ENCODE results near the gene RTN4RL1.

Gene RTN4RL1

DNA sequence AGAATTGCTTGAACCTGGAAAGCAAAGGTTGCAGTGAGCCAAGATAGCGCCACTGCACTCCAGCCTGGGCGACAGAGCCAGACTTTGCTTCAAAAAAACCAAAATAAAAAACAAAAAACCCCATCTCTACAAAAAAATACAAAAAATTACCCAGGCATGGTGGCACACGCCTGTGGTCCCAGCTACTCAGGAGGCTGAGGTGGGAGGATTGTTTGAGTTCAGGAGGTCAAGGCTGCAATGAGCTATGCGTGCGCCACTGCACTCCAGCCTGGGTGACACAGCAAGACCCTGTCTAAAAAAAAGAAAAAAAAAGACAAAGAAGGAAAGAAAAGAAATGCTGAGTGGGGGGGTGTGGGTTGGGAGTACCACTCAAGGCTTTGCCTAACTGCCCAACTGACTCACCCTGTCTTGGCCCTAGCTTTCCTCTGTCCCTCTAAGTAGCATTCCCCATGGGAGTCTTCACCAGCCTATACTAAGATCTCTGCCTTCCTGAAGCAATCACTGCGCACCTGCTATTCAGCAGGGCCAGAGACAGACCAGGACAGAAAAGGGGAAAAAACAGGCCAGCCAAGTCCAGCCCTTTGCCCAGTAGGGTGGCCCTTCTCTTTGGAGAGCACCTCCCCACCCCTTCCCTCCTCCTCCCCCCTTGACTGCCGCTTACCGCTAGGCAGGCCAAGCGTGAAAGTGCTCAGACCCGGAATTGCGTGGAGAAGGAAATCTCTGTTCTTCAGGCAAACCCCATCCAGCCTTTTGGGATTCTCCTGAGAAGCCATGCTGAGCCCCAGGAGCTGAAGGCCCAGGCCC is 45.8 kb downstream of the RTN4RL1 start:
- DNase-seq (ENCODE audit: low spot score) = no peak
- TF ChIP-seq, protein P1, sequence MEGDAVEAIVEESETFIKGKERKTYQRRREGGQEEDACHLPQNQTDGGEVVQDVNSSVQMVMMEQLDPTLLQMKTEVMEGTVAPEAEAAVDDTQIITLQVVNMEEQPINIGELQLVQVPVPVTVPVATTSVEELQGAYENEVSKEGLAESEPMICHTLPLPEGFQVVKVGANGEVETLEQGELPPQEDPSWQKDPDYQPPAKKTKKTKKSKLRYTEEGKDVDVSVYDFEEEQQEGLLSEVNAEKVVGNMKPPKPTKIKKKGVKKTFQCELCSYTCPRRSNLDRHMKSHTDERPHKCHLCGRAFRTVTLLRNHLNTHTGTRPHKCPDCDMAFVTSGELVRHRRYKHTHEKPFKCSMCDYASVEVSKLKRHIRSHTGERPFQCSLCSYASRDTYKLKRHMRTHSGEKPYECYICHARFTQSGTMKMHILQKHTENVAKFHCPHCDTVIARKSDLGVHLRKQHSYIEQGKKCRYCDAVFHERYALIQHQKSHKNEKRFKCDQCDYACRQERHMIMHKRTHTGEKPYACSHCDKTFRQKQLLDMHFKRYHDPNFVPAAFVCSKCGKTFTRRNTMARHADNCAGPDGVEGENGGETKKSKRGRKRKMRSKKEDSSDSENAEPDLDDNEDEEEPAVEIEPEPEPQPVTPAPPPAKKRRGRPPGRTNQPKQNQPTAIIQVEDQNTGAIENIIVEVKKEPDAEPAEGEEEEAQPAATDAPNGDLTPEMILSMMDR (IDR thresholded peaks at IDR 0.05; ENCODE audit: extremely low read depth, missing control alignments) = no peak

DNA sequence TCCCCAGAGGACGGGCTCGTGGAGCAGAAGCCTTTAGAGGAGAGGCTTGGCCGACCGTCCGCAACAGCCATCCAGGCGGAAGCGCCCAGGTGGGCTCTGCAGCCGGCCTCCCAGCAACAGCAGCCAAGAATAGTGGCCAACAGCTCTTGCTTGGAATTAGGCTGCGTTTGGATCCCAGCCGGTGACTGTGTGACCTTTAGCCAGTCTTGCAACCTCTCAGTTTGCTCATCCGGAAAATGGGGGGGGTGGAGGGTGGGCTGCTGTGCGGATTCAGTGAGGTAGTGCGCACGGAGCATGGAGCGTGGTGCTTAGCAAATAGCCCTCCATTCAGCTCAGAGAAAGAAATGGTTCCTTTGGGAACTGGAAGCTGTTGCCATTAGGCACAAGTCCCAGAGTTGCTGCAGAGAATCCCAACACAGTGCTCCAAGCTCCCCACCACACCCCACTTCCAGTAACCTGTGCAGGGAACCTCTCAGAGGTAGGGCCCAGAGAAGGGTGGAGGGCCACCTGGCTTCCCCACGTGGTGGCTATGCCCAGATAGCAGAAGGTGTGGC is 46.7 kb downstream of the RTN4RL1 start:
- TF ChIP-seq, protein P1 (IDR thresholded peaks at IDR 0.05; ENCODE audit: extremely low read depth, missing control alignments) = no peak
- no peak for DNase-seq (ENCODE audit: low spot score)

DNA sequence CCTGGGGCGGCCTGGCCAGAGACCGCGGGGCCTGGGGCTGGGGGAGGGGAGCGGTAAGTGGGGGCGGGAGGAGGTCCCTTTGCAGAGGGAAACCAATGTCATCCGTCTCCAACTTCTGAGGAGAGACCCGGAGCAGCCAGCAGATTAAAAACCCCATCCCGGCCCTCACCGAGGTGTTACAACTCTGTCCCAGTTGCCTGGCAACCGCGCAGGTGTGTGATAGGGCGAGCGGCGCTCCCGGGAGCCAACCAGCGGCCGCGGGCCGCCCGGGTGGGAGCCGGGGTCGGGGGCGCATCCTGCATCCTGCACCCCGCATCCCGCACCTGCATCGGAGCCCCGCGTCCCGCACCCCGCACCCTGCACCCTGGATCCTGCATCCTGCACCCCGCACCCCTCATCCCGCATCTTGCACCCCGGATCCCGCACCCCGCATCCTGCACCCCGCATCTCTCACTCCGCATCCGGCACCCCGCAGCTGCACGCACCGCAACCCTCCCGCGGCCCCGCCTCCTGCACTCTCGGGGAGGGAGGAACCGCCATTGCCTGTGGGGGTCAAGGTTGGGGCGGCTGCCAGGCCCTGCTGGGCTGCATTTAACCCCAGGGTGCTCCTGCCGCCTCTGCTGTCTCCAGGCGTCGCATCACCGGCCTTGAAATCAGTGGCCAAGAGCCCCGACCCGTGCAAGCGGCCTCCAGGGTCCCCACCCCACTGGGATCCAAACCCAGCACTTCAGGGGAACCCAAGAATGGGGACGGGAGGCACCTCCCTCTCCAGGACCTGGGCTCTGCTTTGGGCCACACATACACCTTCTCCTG is 47.3 kb downstream of the RTN4RL1 start:
- no peak for DNase-seq (ENCODE audit: low spot score)
- TF ChIP-seq, protein P1 (IDR thresholded peaks at IDR 0.05; ENCODE audit: extremely low read depth, missing control alignments) = no peak

DNA sequence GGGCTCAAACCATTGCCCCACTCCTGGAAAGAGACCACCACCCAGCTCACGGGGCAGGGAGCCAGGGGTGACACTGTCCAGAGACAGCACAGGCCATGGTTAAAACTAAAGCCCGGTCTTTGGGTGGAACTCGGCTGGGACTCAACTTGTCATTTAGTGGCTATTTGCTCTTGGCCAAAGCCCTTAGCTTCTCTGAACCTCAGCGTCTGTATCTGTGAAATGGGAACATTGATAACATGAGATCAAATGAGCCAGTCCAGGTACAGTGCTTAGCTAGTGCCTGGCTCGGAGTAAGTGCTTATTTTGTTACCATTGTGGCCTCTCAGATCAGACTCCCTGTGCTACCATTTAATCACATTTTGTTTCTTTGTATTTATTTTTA is 48.5 kb downstream of the RTN4RL1 start:
- DNase-seq (ENCODE audit: low spot score) = no peak
- TF ChIP-seq, protein P1 (IDR thresholded peaks at IDR 0.05; ENCODE audit: extremely low read depth, missing control alignments) = no peak

DNA sequence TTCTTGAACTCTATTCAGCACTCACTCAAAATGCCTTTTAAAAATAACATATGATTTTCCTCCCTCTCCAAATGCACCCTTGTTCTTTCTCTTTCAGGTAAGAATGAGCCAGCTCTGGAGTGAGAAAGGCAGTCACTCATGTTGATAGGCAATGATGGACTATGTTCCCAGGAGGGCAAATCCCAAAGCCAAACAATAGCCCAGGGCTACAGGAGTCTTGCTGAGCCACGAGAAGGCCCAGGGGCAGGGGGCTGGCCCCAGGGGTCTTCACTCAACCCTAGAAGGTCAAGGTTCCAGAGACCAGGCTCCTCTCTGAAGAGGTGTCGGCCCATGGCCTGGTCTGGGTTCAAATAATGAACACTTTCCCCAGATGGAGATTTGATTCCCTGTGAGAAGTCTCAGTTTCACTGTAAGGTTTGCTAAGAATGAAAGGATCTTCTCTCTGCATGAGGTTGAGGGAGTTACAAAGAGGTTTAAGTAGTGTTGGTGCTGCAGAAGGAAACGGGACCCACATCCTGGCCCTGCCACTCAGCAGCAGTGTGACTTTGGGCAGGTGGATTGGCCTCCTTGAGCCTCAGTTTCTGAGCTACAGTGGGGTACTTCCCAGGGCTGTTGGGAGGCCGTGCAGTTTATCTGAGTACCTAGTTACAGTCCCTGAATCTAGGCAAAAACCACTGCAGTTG is 49.0 kb downstream of the RTN4RL1 start:
- DNase-seq (ENCODE audit: low spot score) = no peak
- TF ChIP-seq, protein P1 (IDR thresholded peaks at IDR 0.05; ENCODE audit: extremely low read depth, missing control alignments) = no peak

DNA sequence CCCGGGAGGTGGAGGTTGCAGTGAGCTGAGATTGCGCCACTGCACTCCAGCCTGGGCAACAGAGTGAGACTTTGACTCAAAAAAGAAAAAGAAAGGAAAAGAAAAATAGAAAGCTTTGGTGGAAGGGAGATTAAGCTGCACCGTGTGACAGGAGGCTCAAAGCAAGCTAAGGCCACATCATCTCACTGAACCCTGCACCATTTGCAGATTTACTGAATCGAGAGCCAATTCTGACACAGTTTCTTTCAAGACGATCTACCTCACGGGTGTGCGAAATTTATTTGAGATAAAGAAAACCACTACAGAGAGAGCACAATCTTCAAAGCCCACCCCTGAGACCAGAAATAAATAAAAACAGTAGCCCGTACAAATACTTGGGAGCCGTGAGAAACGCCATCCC is 49.6 kb downstream of the RTN4RL1 start:
- no peak for DNase-seq (ENCODE audit: low spot score)
- TF ChIP-seq, protein P1 (IDR thresholded peaks at IDR 0.05; ENCODE audit: extremely low read depth, missing control alignments) = no peak

Data from GM20000 (cell line).